ENCODE data around the gene ALG14.

Gene ALG14

GRCh38 chr1:95080879-95081278, 8.1 kb upstream of the ALG14 start (continued):
- no peak for TF ChIP-seq ZNF624 (tag by site-specific recombination; IDR thresholded peaks at IDR 0.05)
- TF ChIP-seq ZNF843 (tag by site-specific recombination; IDR thresholded peaks at IDR 0.05): no peak
- TF ChIP-seq ZNF548 (tag by site-specific recombination; IDR thresholded peaks at IDR 0.05): no peak
- TF ChIP-seq SETDB1 (IDR thresholded peaks at IDR 0.05; ENCODE audit: insufficient read length, low read length): no peak
- TF ChIP-seq ZNF791 (tag by site-specific recombination; IDR thresholded peaks at IDR 0.05): no peak
- no peak for TF ChIP-seq ZNF501 (tag by site-specific recombination; IDR thresholded peaks at IDR 0.05)
- TF ChIP-seq ZNF239 (tag by site-specific recombination; IDR thresholded peaks at IDR 0.05): no peak
- TF ChIP-seq, protein P1, sequence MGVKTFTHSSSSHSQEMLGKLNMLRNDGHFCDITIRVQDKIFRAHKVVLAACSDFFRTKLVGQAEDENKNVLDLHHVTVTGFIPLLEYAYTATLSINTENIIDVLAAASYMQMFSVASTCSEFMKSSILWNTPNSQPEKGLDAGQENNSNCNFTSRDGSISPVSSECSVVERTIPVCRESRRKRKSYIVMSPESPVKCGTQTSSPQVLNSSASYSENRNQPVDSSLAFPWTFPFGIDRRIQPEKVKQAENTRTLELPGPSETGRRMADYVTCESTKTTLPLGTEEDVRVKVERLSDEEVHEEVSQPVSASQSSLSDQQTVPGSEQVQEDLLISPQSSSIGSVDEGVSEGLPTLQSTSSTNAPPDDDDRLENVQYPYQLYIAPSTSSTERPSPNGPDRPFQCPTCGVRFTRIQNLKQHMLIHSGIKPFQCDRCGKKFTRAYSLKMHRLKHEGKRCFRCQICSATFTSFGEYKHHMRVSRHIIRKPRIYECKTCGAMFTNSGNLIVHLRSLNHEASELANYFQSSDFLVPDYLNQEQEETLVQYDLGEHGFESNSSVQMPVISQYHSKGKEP (tag by site-specific recombination; IDR thresholded peaks at IDR 0.05): no peak

- Histone ChIP-seq H3K9me3 (ENCODE audit: control insufficient read depth, insufficient read depth, low read depth, low read length) (no peaks in the 10 kb centered on the region), H3K27ac (ENCODE audit: extremely low read depth, low read depth, low read length) (no peak overlapping the region), H3K4me1 (ENCODE audit: control insufficient read depth, insufficient read depth, low read length) (no peaks in the 10 kb centered on the region), H3K36me3 (ENCODE audit: control insufficient read depth in 2 of 2, insufficient read depth in 1 of 2, low read length in 2 of 2) (no peaks in the 10 kb centered on the region), H3K4me3 (ENCODE audit: low read depth, low read length) (no peak overlapping the region)
- CTCF ChIA-PET: interaction anchor here (0.6 kb wide), 1 partner anchor 37 kb away, joined by 6 read pairs; no protein-coding TSS in a partner anchor
- TF ChIP-seq, protein P2, sequence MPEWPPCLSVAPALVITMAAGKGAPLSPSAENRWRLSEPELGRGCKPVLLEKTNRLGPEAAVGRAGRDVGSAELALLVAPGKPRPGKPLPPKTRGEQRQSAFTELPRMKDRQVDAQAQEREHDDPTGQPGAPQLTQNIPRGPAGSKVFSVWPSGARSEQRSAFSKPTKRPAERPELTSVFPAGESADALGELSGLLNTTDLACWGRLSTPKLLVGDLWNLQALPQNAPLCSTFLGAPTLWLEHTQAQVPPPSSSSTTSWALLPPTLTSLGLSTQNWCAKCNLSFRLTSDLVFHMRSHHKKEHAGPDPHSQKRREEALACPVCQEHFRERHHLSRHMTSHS (tag by site-specific recombination; IDR thresholded peaks at IDR 0.05): no peak
- TF ChIP-seq ZNF169 (tag by site-specific recombination; IDR thresholded peaks at IDR 0.05) (no peak), ZNF10 (tag by site-specific recombination; IDR thresholded peaks at IDR 0.05) (no peak), OVOL3 (tag by site-specific recombination; IDR thresholded peaks at IDR 0.05) (no peak), KLF9 (tag by site-specific recombination; IDR thresholded peaks at IDR 0.05; ENCODE audit: low read depth) (no peak), ZNF510 (tag by site-specific recombination; IDR thresholded peaks at IDR 0.05; ENCODE audit: insufficient replicate concordance) (no peak), YY1 (tag by site-specific recombination; IDR thresholded peaks at IDR 0.05) (no peak), ZFP37 (tag by site-specific recombination; IDR thresholded peaks at IDR 0.05) (no peak), ZNF366 (tag by site-specific recombination; conservative IDR thresholded peaks at IDR 0.05) (no peak), ZNF2 (tag by site-specific recombination; IDR thresholded peaks at IDR 0.05) (no peak), MEIS1 (CRISPR knock-in tag; IDR thresholded peaks at IDR 0.05; ENCODE audit: borderline replicate concordance) (no peak), ZNF830 (tag by site-specific recombination; IDR thresholded peaks at IDR 0.05; ENCODE audit: low read depth) (no peak), ZNF777 (tag by site-specific recombination; IDR thresholded peaks at IDR 0.05; ENCODE audit: borderline replicate concordance) (no peak)
- TF ChIP-seq, protein P3, sequence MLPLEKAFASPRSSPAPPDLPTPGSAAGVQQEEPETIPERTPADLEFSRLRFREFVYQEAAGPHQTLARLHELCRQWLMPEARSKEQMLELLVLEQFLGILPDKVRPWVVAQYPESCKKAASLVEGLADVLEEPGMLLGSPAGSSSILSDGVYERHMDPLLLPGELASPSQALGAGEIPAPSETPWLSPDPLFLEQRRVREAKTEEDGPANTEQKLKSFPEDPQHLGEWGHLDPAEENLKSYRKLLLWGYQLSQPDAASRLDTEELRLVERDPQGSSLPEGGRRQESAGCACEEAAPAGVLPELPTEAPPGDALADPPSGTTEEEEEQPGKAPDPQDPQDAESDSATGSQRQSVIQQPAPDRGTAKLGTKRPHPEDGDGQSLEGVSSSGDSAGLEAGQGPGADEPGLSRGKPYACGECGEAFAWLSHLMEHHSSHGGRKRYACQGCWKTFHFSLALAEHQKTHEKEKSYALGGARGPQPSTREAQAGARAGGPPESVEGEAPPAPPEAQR (tag by site-specific recombination; IDR thresholded peaks at IDR 0.05): no peak
- POLR2A ChIA-PET: interaction anchor here (1.0 kb wide), 1 partner anchor 153 kb away, joined by 3 read pairs; no protein-coding TSS in a partner anchor
These were observed 7.7 kb upstream of the ALG14 start for GRCh38 chr1:95080446-95080845.

DNA sequence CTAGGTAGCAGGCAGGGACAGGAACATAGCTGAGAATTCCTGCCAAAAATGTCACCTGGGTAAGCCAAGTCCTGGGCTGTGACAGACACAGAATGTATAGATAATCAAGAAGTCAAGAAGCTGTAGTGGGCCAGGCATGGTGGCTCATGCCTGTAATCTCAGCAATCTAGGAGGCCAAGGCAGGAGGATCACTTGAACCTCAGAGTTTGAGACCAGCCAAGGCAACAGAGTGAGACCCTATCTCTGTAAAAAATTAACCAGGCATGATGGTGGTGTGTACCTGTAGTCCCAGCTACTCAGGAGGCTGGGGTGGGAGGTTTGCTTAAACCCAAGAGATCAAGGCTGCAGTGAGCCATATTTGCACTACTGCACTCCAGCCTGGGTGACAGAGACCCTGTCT, 3.3 kb upstream of the ALG14 start:
- no peaks in the 10 kb centered on the region for H3K9me3 ChIP-seq (ENCODE audit: control insufficient read depth, insufficient read depth, low read depth, low read length)
- POLR2A ChIA-PET: interaction anchor here (4.0 kb wide), 1 partner anchor 158 kb away, joined by 31 read pairs; the partner anchor contains the start of gene RWDD3
- no peaks in the 10 kb centered on the region for H3K36me3 ChIP-seq (ENCODE audit: control insufficient read depth in 2 of 2, insufficient read depth in 1 of 2, low read length in 2 of 2)
- peaks cover 3% of the 10 kb centered on the region; the same call in 1 of the 2 replicates for H3K4me1 ChIP-seq (ENCODE audit: control insufficient read depth, insufficient read depth, low read length)
- CTCF ChIA-PET: interaction anchor here (0.7 to 4.8 kb wide), 3 partner anchors 9 to 223 kb away, joined by 3 to 42 read pairs (median 4); no protein-coding TSS in a partner anchor
- no peak overlapping the region for H3K27ac ChIP-seq (ENCODE audit: extremely low read depth, low read depth, low read length)
- no peak overlapping the region for H3K4me3 ChIP-seq (ENCODE audit: low read depth, low read length)
- no peak for TF ChIP-seq ZNF629 (tag by site-specific recombination; IDR thresholded peaks at IDR 0.05)
- no peak for TF ChIP-seq ZFP3 (tag by site-specific recombination; IDR thresholded peaks at IDR 0.05; ENCODE audit: low read depth)
- no peak for TF ChIP-seq MZF1 (tag by site-specific recombination; IDR thresholded peaks at IDR 0.05; ENCODE audit: borderline replicate concordance)
- TF ChIP-seq ZNF175 (tag by site-specific recombination; IDR thresholded peaks at IDR 0.05): no peak
- no peak for TF ChIP-seq ZNF560 (tag by site-specific recombination; IDR thresholded peaks at IDR 0.05; ENCODE audit: borderline replicate concordance)
- no peak for TF ChIP-seq EGR2 (tag by site-specific recombination; IDR thresholded peaks at IDR 0.05; ENCODE audit: low read depth)
- TF ChIP-seq ZNF366 (tag by site-specific recombination; conservative IDR thresholded peaks at IDR 0.05): no peak
- no peak for TF ChIP-seq ZNF600 (tag by site-specific recombination; IDR thresholded peaks at IDR 0.05)
- no peak for TF ChIP-seq GLI2 (tag by site-specific recombination; IDR thresholded peaks at IDR 0.05; ENCODE audit: borderline replicate concordance, low read depth)
- TF ChIP-seq ZSCAN4 (tag by site-specific recombination; IDR thresholded peaks at IDR 0.05): no peak
- TF ChIP-seq KLF8 (tag by site-specific recombination; IDR thresholded peaks at IDR 0.05): no peak

All from HEK293 (cell line).